NCI-H510A (cell line): ENCODE results near the gene GALNT3.

Experiments
- DNase-seq: peaks from one replicate; lab custom pipeline; 2025; lab: John Stamatoyannopoulos, UW

The GALNT3 gene

GRCh38 chr2:165796129-165796528 is 2.1 kb upstream of the GALNT3 start:
- no peak for DNase-seq

- no peak for DNase-seq
These were observed 964 bp upstream of the GALNT3 start for GRCh38 chr2:165795011-165795410.

GRCh38 chr2:165794536-165794928 is 485 bp upstream of the GALNT3 start:
- DNase-seq, result no peak

- DNase-seq, result no peak
These were observed 777 bp downstream of the GALNT3 start for GRCh38 chr2:165793161-165793778.

- no peak for DNase-seq
These were observed 2.0 kb downstream of the GALNT3 start for GRCh38 chr2:165792104-165792454.

GRCh38 chr2:165791421-165792103 is 2.5 kb downstream of the GALNT3 start:
- no peak for DNase-seq

GRCh38 chr2:165790466-165790865 is 3.6 kb downstream of the GALNT3 start:
- no peak for DNase-seq

- no peak for DNase-seq
These were observed 6.7 kb downstream of the GALNT3 start for GRCh38 chr2:165787334-165787733.

- no peak for DNase-seq
These were observed 14.3 kb downstream of the GALNT3 start for GRCh38 chr2:165779706-165780105.

GRCh38 chr2:165778653-165779451 is 15.2 kb downstream of the GALNT3 start:
- no peak for DNase-seq

- DNase-seq, result no peak
These were observed 15.9 kb downstream of the GALNT3 start for GRCh38 chr2:165778187-165778556.

GRCh38 chr2:165777522-165778186 is 16.4 kb downstream of the GALNT3 start:
- no peak for DNase-seq

- no peak for DNase-seq
These were observed 17.3 kb downstream of the GALNT3 start for GRCh38 chr2:165776796-165777195.

- no peak for DNase-seq
These were observed 18.0 kb downstream of the GALNT3 start for GRCh38 chr2:165776013-165776412.

GRCh38 chr2:165773684-165774083 is 20.4 kb downstream of the GALNT3 start:
- DNase-seq, result no peak

GRCh38 chr2:165772183-165772582 is 21.9 kb downstream of the GALNT3 start:
- no peak for DNase-seq

- no peak for DNase-seq
These were observed 27.6 kb downstream of the GALNT3 start for GRCh38 chr2:165766326-165766927.

GRCh38 chr2:165762723-165763122 is 31.3 kb downstream of the GALNT3 start:
- no peak for DNase-seq

- DNase-seq, result no peak
These were observed 36.0 kb downstream of the GALNT3 start for GRCh38 chr2:165757906-165758675.

- DNase-seq, result no peak
These were observed 47.5 kb downstream of the GALNT3 start for GRCh38 chr2:165746501-165746900.

- DNase-seq, result no peak
These were observed 48.1 kb downstream of the GALNT3 start for GRCh38 chr2:165745916-165746315.

GRCh38 chr2:165743442-165743841 is 50.6 kb downstream of the GALNT3 start:
- no peak for DNase-seq
